ENCODE measurements around the gene ARHGDIB.

Gene ARHGDIB

DNA sequence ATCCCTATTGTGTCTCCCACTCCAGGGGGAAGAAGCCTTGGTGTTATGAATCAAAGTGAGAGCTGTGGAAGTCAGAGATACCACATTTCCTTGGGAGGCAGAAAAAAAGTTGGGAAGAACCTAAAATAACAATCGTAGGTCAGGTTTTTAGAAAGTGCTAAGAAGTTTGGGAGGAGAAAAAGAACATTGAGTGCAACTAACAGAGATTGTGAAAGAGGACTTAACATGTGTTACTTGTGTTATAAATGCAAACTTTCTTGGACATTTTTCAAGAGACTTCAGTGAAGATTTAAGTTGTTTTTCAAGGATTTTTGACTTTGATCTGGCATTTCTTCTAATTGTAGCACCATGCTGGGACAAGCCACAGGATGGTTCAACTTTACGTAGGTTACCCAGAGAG is 15.2 kb downstream of the ARHGDIB start:
- Histone ChIP-seq H3K27me3 (ENCODE audit: insufficient read depth, poor library complexity, severe bottlenecking) (no peaks in the 10 kb centered on the region), H3K27ac (replicated peaks) (peak overlapping the region; percentile 91; the same call in 1 of the 2 replicates), H3K4me3 (replicated peaks; ENCODE audit: insufficient read depth, low read length) (no peak overlapping the region)
- no peak for TF ChIP-seq SPI1 (IDR thresholded peaks at IDR 0.05; ENCODE audit: borderline replicate concordance, low read depth)
- no peak for TF ChIP-seq GABPA (IDR thresholded peaks at IDR 0.05; ENCODE audit: low read depth)
- no peak for TF ChIP-seq CTCF (IDR thresholded peaks at IDR 0.05; ENCODE audit: insufficient read depth, low read length)
- TF ChIP-seq POLR2AphosphoS5 (IDR thresholded peaks at IDR 0.05; ENCODE audit: low read depth) = no peak
- TF ChIP-seq, protein P1, sequence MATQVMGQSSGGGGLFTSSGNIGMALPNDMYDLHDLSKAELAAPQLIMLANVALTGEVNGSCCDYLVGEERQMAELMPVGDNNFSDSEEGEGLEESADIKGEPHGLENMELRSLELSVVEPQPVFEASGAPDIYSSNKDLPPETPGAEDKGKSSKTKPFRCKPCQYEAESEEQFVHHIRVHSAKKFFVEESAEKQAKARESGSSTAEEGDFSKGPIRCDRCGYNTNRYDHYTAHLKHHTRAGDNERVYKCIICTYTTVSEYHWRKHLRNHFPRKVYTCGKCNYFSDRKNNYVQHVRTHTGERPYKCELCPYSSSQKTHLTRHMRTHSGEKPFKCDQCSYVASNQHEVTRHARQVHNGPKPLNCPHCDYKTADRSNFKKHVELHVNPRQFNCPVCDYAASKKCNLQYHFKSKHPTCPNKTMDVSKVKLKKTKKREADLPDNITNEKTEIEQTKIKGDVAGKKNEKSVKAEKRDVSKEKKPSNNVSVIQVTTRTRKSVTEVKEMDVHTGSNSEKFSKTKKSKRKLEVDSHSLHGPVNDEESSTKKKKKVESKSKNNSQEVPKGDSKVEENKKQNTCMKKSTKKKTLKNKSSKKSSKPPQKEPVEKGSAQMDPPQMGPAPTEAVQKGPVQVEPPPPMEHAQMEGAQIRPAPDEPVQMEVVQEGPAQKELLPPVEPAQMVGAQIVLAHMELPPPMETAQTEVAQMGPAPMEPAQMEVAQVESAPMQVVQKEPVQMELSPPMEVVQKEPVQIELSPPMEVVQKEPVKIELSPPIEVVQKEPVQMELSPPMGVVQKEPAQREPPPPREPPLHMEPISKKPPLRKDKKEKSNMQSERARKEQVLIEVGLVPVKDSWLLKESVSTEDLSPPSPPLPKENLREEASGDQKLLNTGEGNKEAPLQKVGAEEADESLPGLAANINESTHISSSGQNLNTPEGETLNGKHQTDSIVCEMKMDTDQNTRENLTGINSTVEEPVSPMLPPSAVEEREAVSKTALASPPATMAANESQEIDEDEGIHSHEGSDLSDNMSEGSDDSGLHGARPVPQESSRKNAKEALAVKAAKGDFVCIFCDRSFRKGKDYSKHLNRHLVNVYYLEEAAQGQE (IDR thresholded peaks at IDR 0.05; ENCODE audit: insufficient replicate concordance, low read depth) = no peak
- DNase-seq (ENCODE audit: low read depth in 1 of 2, low spot score in 1 of 2) = no peak

DNA sequence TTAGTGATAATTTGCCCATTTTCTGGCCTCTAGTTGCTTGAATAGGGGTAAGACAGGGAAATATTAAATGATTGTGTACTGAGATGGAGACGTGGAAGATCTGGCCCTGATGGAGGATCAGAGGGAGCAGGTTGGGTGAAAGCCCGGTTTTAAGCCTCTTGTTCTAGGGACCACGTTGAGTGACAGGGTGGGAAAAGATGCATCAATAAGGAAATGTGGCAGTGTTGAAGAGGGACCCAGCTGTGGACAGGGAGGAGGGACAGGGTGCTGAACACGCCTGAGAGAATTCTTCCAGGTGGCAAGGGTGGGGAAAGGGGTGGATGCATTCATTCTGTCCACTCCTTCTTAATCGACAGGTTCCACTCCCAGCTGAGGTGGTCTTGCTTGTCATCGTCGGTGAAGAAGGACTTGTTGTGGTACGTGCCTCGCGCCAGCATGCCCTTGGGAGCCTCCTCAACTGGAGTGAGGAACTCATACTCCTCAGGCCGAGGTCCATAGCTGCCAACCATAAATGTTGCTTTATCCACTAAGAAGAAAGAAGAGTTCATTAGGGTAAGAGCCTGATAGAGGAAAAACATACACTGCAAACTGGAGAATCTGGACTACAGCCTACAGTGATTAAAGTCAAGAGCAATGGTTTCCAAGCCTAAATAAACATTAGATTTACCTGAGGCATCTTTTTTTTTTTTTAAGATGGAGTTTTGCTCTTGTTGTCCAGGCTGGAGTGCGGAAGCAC is 19.0 kb downstream of the ARHGDIB start:
- H3K27me3 ChIP-seq (ENCODE audit: insufficient read depth, poor library complexity, severe bottlenecking) = no peaks in the 10 kb centered on the region
- TF ChIP-seq, protein P1 (IDR thresholded peaks at IDR 0.05; ENCODE audit: insufficient replicate concordance, low read depth) = no peak
- peak; percentile 51; the same call in 1 of the 2 replicates for TF ChIP-seq POLR2AphosphoS5 (IDR thresholded peaks at IDR 0.05; ENCODE audit: low read depth)
- DNase-seq (ENCODE audit: low read depth in 1 of 2, low spot score in 1 of 2) = no peak
- no peak overlapping the region for H3K27ac ChIP-seq (replicated peaks)
- no peak overlapping the region for H3K4me3 ChIP-seq (replicated peaks; ENCODE audit: insufficient read depth, low read length)

DNA sequence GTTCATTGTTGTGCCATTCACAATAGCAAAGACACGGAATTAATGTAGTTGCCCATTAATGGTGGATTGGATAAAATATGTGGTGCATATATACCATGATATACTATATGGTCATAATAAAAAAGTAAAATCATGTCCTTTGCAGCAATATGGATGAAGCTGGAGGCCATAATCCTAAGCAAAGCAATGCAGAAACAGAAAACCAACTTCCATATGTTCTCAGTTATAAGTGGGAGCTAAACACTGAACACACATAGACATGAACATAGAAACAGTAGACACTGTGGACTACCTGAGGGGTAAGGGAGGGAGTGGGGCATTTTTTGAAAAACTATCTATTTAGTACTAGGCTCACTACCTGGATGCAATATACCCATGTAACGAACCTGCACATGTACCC is 20.0 kb downstream of the ARHGDIB start:
- no peak for DNase-seq (ENCODE audit: low read depth in 1 of 2, low spot score in 1 of 2)
- Histone ChIP-seq H3K4me3 (replicated peaks; ENCODE audit: insufficient read depth, low read length) (no peak overlapping the region), H3K27ac (replicated peaks) (no peak overlapping the region), H3K27me3 (ENCODE audit: insufficient read depth, poor library complexity, severe bottlenecking) (no peaks in the 10 kb centered on the region)
- TF ChIP-seq CTCF (IDR thresholded peaks at IDR 0.05; ENCODE audit: insufficient read depth, low read length) (no peak), POLR2AphosphoS5 (IDR thresholded peaks at IDR 0.05; ENCODE audit: low read depth) (peak; percentile 37; the same call in 1 of the 2 replicates)

- H3K4me3 ChIP-seq (replicated peaks; ENCODE audit: insufficient read depth, low read length) = no peak within 1 kb of the TSS
- H3K27ac ChIP-seq (replicated peaks) = no peak within 1 kb of the TSS
- TF ChIP-seq GABPA (IDR thresholded peaks at IDR 0.05; ENCODE audit: low read depth) (no peak), SPI1 (IDR thresholded peaks at IDR 0.05; ENCODE audit: borderline replicate concordance, low read depth) (no peak), POLR2AphosphoS5 (IDR thresholded peaks at IDR 0.05; ENCODE audit: low read depth) (no peak), CTCF (IDR thresholded peaks at IDR 0.05; ENCODE audit: insufficient read depth, low read length) (no peak)
- TF ChIP-seq, protein P1 (IDR thresholded peaks at IDR 0.05; ENCODE audit: insufficient replicate concordance, low read depth) = no peak
- DNase-seq (ENCODE audit: low read depth in 1 of 2, low spot score in 1 of 2) = peak in 1 of 2 experiments; percentile 34
- no peaks in the 10 kb centered on the region for H3K27me3 ChIP-seq (ENCODE audit: insufficient read depth, poor library complexity, severe bottlenecking)
Measured at GRCh38 chr12:14938301-14938700, 23.1 kb downstream of the ARHGDIB start, which contains the start of gene ERP27. Gene ERP27 (minus strand): TSS chr12:14938537. CDS start chr12:14938508, 29 bp downstream.
